Measurements from ENCODE around the gene AHCYL1. TPM values are rescaled to one million over a fixed set of nuclear protein-coding genes. Genes with fewer than 3 reads are reported as not detected.

AHCYL1 gene
- total and polyA plus RNA-seq, 10 of the 15 experiments (the other 5 are each of a cell fraction or from before 2014, with no cell fraction given), result 24.7 to 73.6 (median 46.8) TPM

DNA sequence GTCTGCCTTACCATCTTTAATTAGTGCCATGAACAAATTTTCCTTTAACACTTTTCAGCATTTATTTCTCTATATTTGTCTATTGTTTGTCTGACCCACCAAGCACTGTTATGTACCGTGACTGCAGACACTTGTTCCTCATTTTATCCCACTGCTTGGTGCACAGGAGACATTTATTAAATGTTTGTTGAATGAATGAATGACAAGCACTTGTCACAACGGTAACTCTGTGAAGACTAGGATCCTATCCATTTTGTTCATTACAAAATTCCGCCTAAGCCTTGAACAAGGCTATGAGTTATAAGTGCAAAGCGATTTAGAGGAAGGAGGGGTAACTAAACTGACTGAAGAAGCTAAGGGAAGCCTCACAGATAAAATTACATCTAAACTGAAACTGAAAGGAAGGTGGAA lies 49.5 kb downstream of the AHCYL1 start (continued):
- TF ChIP-seq, protein P1, sequence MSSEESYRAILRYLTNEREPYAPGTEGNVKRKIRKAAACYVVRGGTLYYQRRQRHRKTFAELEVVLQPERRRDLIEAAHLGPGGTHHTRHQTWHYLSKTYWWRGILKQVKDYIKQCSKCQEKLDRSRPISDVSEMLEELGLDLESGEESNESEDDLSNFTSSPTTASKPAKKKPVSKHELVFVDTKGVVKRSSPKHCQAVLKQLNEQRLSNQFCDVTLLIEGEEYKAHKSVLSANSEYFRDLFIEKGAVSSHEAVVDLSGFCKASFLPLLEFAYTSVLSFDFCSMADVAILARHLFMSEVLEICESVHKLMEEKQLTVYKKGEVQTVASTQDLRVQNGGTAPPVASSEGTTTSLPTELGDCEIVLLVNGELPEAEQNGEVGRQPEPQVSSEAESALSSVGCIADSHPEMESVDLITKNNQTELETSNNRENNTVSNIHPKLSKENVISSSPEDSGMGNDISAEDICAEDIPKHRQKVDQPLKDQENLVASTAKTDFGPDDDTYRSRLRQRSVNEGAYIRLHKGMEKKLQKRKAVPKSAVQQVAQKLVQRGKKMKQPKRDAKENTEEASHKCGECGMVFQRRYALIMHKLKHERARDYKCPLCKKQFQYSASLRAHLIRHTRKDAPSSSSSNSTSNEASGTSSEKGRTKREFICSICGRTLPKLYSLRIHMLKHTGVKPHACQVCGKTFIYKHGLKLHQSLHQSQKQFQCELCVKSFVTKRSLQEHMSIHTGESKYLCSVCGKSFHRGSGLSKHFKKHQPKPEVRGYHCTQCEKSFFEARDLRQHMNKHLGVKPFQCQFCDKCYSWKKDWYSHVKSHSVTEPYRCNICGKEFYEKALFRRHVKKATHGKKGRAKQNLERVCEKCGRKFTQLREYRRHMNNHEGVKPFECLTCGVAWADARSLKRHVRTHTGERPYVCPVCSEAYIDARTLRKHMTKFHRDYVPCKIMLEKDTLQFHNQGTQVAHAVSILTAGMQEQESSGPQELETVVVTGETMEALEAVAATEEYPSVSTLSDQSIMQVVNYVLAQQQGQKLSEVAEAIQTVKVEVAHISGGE (CRISPR knock-in tag; IDR thresholded peaks at IDR 0.05), result no peak
- TF ChIP-seq, protein P2, sequence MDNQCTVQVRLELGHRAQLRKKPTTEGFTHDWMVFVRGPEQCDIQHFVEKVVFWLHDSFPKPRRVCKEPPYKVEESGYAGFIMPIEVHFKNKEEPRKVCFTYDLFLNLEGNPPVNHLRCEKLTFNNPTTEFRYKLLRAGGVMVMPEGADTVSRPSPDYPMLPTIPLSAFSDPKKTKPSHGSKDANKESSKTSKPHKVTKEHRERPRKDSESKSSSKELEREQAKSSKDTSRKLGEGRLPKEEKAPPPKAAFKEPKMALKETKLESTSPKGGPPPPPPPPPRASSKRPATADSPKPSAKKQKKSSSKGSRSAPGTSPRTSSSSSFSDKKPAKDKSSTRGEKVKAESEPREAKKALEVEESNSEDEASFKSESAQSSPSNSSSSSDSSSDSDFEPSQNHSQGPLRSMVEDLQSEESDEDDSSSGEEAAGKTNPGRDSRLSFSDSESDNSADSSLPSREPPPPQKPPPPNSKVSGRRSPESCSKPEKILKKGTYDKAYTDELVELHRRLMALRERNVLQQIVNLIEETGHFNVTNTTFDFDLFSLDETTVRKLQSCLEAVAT (IDR thresholded peaks at IDR 0.05), result peak; percentile 99
- TF ChIP-seq, protein P3, sequence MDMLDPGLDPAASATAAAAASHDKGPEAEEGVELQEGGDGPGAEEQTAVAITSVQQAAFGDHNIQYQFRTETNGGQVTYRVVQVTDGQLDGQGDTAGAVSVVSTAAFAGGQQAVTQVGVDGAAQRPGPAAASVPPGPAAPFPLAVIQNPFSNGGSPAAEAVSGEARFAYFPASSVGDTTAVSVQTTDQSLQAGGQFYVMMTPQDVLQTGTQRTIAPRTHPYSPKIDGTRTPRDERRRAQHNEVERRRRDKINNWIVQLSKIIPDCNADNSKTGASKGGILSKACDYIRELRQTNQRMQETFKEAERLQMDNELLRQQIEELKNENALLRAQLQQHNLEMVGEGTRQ (IDR thresholded peaks at IDR 0.05; ENCODE audit: borderline replicate concordance, low read depth, low read length), result no peak

All from GM12878 (cell line).